GM21390 (cell line): Measurements from ENCODE around the gene BTBD2.
A peak's percentile ranks its signal among the peaks of the same experiment; 100 is the strongest.

Experiments used
- ATAC-seq: cut with Tn5 transposase; IDR thresholded peaks from one replicate; pipeline ENCODE4 v1.9.1; 2021; ENCODE audit not compliant: unreplicated experiment

The BTBD2 gene

GRCh38 chr19:2050991-2051772 is 35.7 kb upstream of the BTBD2 start, which contains the start of gene MKNK2:
MKNK2 (minus strand) TSS chr19:2051244; CDS start chr19:2050851, 393 bp downstream.
- peak; percentile 37 for ATAC-seq

- ATAC-seq: peak; percentile 6
Measured at GRCh38 chr19:2050349-2050990, 35.0 kb upstream of the BTBD2 start.

GRCh38 chr19:2049741-2050348 is 34.3 kb upstream of the BTBD2 start:
- ATAC-seq: no peak

GRCh38 chr19:2048959-2049740 is 33.6 kb upstream of the BTBD2 start:
- no peak for ATAC-seq

GRCh38 chr19:2048104-2048958 is 32.8 kb upstream of the BTBD2 start:
- ATAC-seq: no peak

GRCh38 chr19:2047449-2048103 is 32.1 kb upstream of the BTBD2 start:
- ATAC-seq: no peak

GRCh38 chr19:2047076-2047448 is 31.5 kb upstream of the BTBD2 start:
- no peak for ATAC-seq

GRCh38 chr19:2046046-2046907 is 30.8 kb upstream of the BTBD2 start:
- no peak for ATAC-seq

GRCh38 chr19:2045501-2046045 is 30.1 kb upstream of the BTBD2 start:
- no peak for ATAC-seq

GRCh38 chr19:2044709-2045500 is 29.4 kb upstream of the BTBD2 start:
- ATAC-seq: no peak

- no peak for ATAC-seq
Measured at GRCh38 chr19:2043961-2044708, 28.6 kb upstream of the BTBD2 start.

- no peak for ATAC-seq
Measured at GRCh38 chr19:2043251-2043641, 27.7 kb upstream of the BTBD2 start.

GRCh38 chr19:2042485-2043250 is 27.2 kb upstream of the BTBD2 start:
- no peak for ATAC-seq

- ATAC-seq: peak; percentile 62
Measured at GRCh38 chr19:2041683-2042484, 26.4 kb upstream of the BTBD2 start.

GRCh38 chr19:2041433-2041682 is 25.8 kb upstream of the BTBD2 start:
- no peak for ATAC-seq
